ENCODE measurements around the gene LRRC70.

The LRRC70 gene

GRCh38 chr5:62574599-62574998 is 4.0 kb upstream of the LRRC70 start:
- DNase-seq (ENCODE audit: low read depth in 2 of 2) = no peak

- DNase-seq (ENCODE audit: low read depth in 2 of 2) = no peak
Observed at GRCh38 chr5:62575066-62575465, 3.6 kb upstream of the LRRC70 start.

DNA sequence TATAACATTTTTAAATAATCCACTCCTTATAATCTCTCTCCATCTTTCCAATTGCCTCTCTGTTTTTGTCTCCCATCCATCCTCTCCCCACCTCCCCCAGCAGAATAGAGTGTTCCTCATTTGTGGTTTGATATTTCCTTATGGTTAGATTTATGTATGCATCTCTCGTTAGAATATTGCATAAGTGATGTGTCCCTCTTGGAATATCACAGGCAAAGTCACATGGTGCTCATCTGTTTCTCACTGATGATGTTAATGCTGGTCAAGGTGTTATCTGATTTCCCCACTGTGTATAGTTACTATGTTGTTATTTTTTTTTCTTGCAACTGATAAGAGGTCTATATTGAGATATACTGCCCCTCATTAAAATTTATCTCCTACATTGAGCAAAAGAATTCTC is 3.1 kb upstream of the LRRC70 start:
- no peak for DNase-seq (ENCODE audit: low read depth in 2 of 2)

- no peak for DNase-seq (ENCODE audit: low read depth in 2 of 2)
Observed at GRCh38 chr5:62576570-62577170, 1.9 kb upstream of the LRRC70 start.

DNA sequence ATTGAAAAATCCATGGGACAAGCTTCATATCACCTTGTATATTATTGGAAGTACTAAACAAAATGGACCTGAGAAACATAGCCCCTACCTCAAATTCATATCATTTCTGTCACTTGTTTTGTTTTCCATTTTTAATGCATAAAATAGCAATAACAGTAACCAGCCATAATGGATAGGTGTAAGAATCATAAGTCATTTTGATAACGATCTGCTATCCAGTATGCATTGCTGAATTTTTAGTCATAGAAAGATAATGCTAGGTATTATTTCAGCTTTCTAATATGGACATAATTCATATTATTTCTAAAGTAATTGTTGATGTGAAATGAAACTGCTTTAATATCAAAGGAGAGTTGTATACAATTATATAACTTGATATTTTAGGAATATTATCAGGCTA is 1.1 kb upstream of the LRRC70 start:
- no peak for DNase-seq (ENCODE audit: low read depth in 2 of 2)

DNA sequence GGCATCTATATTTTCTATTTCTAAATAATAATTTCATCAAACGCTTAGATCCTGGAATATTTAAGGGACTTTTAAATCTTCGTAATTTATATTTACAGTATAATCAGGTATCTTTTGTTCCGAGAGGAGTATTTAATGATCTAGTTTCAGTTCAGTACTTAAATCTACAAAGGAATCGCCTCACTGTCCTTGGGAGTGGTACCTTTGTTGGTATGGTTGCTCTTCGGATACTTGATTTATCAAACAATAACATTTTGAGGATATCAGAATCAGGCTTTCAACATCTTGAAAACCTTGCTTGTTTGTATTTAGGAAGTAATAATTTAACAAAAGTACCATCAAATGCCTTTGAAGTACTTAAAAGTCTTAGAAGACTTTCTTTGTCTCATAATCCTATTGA is 1.1 kb downstream of the LRRC70 start:
- DNase-seq (ENCODE audit: low read depth in 2 of 2) = no peak

DNA sequence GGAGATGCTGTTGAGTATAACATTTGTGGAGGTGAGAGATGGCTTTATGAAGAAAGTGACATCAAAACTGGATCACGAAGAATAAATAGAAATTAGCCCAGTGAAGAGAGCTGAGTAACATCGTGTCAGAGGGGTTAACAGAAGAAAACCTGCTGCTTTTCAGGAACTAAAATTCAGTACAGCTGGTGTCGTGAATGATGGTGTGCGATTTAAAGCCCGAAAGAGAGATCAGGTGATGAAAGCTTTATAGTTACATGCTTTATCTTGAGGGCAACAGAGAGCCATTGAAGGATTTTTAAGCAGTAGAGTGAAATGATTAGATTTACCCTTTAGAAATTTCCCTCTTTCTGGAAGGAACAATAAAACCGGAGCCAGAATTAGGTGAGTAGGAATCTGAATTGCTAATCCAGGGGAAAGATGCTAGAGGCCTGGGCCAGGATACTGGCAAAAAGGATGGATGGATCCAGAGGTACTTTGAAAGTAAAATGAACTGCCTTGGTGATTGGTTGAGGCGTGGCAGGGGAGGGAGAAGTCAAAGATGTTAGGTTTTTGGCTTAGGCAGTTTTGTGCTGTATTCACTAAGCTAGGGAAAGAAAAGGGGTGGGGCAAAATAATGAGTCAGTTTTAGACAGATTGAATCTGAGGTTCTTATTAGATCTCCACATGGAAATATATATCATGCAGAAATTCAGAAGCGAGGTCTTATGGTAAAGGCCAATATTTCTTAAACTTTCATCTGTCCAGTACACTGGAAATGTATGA is 3.4 kb downstream of the LRRC70 start:
- no peak for DNase-seq (ENCODE audit: low read depth in 2 of 2)

DNA sequence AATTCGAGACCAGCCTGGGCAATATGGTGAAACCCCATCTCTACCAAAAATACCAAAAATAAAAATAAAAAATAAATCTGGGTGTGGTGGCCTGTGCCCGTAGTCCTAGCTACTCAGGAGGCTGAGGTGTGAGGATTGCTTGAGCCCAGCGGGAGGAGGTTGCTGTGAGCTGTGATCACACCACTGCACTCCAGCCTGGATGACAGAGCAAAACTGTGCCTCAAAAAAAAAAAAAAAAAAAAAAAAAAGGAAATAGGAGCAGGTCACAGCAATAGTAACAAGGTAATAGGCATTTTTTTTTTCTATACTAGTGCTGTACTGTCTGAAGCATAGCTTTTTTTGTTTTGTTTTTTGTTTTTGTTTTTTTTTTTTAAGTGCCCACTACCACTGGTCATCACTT is 5.8 kb downstream of the LRRC70 start:
- no peak for DNase-seq (ENCODE audit: low read depth in 2 of 2)

DNA sequence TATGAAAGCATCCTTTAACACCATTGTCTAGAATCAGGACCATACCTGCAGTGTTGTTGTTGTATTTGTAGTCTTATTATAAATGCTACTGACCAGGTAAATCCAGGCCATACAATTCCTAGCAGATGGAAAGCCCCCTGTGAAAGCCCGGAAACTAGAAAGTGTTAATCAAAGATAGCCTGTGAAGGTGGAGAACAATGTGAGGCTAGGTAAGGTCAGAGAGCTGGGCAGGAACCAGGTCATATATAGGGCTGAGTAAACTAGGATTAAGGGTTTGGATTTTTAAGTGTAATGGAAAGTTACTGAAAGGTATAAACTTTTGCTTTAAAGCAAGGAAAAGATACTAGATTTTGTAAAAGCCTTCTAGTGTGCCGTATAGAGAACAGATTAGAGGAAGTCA is 6.7 kb downstream of the LRRC70 start:
- no peak for DNase-seq (ENCODE audit: low read depth in 2 of 2)

DNA sequence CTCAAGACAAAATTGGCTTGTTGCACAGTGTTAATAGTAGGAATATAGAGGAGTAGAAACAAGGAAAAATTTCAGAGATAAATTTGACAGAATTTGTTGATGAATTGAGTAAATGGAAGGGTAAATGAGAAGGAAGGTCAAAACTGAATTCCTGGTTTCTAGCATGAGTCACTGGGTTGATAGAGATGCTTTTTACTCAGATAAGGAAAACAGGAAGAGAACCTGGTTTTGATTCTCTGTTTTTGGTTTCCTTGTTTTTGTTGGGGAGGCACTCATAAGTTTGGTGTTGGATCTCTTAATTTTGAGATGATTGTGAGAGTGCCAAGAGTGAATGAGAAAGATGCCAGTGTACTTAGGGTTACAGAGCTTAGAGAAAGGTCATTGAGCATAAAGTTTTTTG is 7.1 kb downstream of the LRRC70 start:
- DNase-seq (ENCODE audit: low read depth in 2 of 2) = no peak

DNA sequence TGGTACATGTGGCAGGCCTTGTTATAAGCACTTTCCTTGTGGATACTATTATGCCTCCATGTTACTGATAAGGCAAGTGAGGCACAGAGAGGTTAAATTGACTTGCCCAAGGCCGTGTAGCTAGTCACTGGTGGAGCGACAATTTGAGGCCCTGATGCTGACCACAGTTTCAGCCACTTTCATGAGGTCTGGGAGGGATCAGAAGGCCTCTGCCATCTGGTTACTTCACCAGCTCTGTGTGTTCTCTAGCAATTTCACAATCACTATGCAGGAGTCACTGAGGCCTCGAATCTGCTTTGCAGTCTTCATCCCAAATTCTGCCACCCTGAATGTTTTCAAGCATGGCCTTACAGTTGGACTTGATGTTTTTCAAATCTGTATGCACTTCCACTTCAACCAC is 9.1 kb downstream of the LRRC70 start:
- no peak for DNase-seq (ENCODE audit: low read depth in 2 of 2)

- no peak for DNase-seq (ENCODE audit: low read depth in 2 of 2)
Observed at GRCh38 chr5:62588668-62589067, 10.0 kb downstream of the LRRC70 start.

- DNase-seq (ENCODE audit: low read depth in 2 of 2) = no peak
Observed at GRCh38 chr5:62589504-62589903, 10.9 kb downstream of the LRRC70 start.

GRCh38 chr5:62590387-62590786 is 11.8 kb downstream of the LRRC70 start:
- no peak for DNase-seq (ENCODE audit: low read depth in 2 of 2)

DNA sequence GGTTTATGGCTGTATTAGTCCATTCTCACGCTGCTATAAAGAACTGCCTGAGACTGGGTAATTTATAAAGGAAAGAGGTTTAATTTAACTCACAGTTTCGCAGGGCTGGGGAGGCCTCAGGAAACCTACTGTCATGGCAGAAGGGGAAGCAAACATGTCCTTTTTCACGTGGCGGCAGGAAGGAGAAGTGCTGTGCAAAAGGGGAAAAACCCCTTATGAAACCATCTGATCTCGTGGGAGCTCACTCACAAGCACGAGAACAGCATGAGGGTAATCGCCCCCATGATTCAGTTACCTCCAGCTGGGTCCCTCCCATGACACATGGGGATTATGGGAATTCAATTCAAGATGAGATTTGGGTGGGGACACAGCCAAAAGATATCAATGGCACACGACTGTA is 13.9 kb downstream of the LRRC70 start:
- no peak for DNase-seq (ENCODE audit: low read depth in 2 of 2)

- no peak for DNase-seq (ENCODE audit: low read depth in 2 of 2)
Observed at GRCh38 chr5:62593331-62593730, 14.7 kb downstream of the LRRC70 start.

DNA sequence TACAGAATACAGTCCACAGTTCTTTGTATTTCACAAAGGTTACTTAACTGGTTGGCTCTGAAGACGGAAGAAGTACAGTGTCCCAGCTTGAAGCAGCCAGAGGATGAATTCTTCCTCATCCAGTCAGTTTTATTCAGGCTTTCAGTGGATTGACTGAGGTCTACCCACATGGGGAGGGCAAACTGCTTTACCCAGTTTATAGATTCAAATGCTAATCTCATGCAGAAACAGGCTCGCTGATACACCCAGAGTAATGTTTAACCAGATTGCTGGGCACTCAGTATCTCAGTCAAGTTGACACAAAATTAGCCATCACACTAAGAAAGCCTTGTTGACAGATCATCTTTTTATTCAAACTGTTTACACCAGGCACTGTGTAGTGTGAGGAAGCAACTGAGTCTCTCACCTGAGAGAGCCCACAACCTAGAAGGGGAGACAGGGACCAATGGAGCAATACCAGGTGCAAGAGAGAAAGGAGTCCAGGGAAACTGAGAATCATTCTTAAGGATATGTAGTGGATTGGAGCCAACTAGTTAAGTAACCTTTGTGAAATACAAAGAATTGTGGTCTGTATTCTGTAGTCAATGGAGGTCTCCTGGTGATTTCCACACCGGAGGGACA is 15.9 kb downstream of the LRRC70 start:
- no peak for DNase-seq (ENCODE audit: low read depth in 2 of 2)

- no peak for DNase-seq (ENCODE audit: low read depth in 2 of 2)
Observed at GRCh38 chr5:62596096-62596495, 17.5 kb downstream of the LRRC70 start.

GRCh38 chr5:62596691-62597090 is 18.1 kb downstream of the LRRC70 start:
- DNase-seq (ENCODE audit: low read depth in 2 of 2) = no peak

GRCh38 chr5:62597314-62597713 is 18.7 kb downstream of the LRRC70 start:
- DNase-seq (ENCODE audit: low read depth in 2 of 2) = no peak

DNA sequence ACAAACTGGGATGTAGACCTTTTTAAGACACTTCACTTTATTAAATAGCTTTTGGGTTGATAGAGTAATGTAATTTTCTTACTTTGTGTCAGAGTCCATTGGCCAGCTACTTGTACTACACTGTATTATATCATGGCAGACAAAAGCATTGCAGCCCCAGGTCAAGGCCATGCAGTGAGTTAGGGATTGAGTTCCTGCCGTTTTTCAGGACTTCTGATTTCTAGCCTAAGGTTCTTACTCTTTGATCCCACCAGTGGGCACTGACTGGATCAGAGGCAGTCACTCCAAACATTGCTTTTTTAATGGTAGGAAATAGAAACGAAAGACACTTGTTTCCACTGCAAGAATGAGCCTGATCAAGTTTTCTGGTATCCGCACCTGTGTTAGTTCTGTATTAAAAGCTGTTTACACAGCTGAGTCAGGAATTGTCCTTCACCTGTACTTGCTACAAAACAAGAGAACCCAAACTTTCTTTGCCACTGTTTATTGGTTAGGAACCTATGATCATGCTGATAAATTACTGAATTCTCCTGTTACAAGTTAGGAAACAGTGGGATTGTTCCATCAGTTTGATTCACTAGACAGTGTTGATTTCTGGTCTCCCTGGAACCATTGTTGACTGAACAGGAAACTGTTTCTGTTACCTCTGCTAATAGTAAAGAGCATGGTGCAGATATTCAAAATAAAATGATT is 22.1 kb downstream of the LRRC70 start:
- no peak for DNase-seq (ENCODE audit: low read depth in 2 of 2)

DNA sequence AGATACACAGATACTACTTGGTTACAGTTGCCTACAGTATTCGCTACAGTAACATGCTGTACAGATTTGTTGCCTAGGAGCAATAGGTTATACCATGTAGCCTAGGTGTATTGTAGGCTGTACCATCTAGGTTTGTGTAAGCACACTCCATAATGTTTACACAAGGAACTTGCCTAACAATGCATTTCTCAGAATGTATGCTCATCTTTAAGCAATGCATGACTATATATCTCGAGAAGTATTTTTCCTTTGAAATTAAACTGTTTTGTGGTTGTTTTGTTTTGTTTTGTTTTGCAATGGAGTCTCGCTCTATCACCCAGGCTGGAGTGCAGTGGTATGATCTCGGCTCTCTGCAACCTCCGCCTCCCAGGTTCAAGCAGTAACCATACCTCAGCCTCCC is 25.3 kb downstream of the LRRC70 start:
- DNase-seq (ENCODE audit: low read depth in 2 of 2) = no peak

- no peak for DNase-seq (ENCODE audit: low read depth in 2 of 2)
Observed at GRCh38 chr5:62605638-62606037, 27.0 kb downstream of the LRRC70 start.

Measured in stimulated activated CD8-positive, alpha-beta memory T cell treated with anti-CD3 and anti-CD28 coated beads, Interleukin-15, amount 100 ng/mL, for 48 hours (primary cell).